COR-L47 (cell line): ENCODE measurements around the gene POLN.
"Not testable (repeated sequence)": the region's sequence is repeated elsewhere in the genome, so short reads cannot be mapped to it uniquely, and the experiment has no call there.

Experiments
- DNase-seq: peaks from one replicate; lab custom pipeline; 2025; lab: John Stamatoyannopoulos, UW

Gene POLN

DNA sequence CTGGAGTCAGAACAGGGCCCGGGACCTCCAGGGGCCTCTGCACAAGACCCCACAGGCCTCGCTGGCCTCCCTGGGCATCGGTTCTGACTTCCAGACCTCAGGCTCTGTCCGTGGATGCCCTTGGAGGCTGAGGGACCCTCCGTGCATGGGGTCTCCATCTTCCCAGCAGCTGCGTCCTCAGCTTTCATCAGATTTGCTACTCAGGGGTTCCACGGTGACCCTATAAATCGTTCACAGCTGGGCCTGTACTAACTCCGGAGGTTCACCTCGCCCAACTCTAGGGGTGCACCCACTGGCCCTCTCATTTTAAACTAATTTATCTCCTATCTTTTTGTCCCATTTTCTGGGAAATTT is 33.1 kb upstream of the POLN start:
- DNase-seq = not testable (repeated sequence)

DNA sequence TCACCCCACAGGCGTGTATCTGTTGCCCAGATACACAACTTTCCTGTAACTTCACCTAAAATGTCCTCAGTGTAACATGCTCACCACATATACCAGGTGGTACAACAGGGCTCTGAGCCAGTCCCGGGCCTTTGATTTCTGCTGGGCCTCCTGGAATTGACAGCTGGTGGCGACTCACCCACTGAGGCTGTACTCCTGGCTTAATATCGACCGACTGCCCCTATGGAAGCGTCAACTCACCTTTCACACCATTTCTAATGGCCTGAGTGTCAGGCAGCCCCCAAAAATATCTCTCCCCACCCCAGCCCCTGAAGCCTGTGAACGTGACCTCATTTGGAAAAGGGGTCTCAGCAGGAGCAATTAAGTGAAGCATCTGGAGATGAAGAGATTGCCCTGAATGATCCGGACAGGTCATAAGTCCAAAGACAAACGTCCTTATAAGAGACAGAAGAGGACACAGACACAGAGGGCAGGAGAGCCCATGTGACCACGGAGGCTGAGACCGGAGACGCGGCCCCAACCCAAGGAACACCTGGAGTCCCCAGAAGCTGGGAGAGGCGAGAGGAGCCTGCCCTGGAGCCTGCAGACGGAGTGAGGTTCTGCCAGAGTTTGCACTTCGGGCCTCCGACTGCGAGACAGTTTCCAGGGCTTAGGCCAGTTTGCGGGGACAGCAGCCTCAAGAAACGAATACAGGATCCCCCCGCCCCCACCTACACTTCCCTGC is 32.6 kb upstream of the POLN start:
- DNase-seq = no peak

DNA sequence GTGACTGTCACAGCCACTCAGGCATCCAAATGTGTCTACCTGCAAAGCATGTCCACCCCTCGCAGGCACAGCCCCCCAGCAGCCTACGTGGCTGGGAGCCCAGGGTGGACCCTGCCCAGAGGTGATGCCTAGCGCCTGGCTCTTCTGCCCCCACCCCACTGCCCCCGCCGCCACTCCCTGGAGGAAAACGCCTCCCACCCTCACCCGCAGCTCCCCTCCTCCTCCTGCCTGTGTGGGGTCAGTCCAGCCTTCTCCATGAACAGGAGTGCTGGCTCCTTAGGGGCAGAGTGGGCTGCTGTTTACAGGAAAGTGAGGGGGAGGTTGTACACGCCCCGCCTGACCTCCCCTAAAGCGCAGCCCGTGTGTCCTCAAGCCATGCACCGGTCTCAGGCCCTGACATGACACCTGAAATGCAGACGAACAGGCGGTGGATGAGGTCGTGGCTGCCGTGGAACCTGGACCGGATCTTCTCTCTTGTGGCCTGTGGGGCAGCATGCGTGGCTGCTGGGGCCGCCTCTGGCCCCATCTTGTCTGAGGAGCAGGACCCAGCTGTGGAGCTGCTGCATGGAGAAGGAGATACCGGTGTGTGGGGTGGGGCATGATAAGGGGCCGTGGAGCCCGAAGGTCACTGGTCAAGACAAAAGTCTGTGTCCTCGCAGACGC is 31.9 kb upstream of the POLN start:
- no peak for DNase-seq

DNA sequence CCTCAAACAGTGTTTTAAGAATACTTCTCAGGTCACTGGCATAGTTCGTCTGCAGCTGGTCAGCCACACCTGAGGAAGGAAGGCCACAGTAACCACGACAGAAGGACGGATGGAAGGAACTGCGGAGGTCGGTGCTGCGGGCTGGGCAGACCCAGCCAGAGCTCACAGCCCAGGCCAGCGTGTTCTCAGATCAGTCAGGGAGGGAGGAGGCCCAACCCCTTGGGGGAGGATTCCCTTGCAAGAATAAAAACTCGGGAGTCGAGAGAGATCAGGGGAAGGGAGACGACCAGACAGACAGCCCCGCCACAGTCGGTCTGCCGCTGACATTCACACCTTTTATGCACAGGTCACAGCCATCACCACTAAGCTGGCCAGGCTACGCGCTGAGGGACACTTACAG is 31.3 kb upstream of the POLN start:
- DNase-seq = no peak

DNA sequence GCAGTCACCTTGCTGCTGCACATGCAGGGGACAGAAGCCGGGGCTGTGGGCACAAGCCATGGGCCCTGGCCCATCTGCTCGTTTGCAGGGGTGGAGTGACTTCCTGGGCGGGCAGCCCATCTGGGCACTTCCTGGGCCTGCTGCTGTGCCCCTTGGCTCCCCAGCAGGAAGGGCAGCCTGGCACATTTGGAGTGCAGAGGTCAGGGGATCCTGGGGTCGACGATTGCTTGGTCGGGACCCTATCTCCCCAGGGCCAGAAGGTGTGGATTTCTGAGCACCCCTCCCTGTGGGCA is 30.9 kb upstream of the POLN start:
- no peak for DNase-seq

DNA sequence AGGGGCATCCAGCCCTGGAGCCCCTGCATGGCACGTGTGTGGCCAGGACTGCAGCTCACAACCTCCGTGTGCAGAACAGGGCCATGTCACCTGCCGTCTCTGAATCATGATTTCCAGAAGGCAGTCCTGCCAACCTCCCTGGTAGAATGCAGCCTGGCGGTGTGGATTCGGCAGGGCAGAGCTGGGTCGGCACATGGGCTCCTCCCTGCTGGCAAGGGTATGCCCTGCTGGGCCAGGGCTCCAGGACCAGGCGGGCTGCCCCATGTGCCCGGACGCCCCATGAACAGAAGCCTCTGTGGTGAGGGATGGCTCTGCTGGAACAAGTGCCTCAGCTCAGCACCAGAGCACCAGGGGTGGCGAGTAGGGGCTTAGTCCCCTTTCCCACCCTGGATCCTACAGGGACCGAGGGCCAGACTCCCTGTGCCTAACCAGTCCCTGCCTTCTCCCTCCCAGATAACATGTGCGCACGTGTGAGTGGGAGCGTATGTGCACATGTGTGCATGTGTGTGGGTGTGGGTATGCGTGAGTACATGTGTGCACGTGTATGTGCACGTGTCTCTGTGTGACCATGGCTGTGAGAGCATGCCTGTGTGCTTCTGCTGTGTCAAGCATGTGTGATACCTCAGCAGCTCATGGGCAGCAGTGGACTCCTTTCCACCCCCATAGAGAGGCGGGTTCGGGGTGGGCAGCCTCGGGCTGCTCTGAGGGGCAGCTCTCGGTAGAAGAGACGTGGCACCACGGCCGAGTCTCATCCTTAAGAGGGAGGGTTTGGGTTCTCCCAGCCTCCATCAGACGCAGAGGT is 30.3 kb upstream of the POLN start:
- DNase-seq = no peak

DNA sequence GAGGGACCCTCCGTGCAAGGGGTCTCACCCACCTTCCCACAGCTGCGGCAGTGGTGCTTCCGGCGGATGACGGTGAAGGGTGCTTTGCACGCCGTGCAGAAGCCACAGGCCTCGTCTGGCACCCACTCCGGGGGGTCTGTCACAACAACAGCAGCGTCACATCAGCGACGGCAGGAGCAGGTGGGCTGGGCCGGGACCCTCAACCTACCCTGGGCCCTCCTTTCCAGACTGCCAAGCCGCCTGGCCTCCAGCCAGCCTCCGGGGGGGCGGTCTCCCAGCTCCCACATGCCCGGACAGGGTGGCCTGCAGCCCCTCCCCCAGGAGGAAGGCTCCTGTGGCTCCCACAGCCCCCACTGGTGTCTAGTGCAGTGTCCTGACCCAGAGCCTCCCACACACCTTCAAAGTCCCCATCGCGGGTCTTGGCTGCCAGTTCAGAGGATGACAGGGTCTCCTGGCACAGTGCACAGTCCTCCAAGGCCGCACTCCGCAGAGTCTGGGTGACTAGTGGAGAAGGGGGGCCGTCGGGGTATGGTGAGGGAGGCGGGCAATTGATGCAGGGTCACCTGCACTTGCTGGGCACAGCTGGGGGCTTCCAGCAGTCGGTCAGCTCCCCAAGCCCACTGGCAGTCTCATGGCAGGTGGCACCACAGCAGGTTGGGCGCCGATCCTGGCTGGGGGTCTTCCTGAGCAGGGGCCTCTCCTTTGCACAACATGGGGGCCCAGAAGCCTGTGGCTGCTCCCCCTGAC is 29.5 kb upstream of the POLN start:
- no peak for DNase-seq

DNA sequence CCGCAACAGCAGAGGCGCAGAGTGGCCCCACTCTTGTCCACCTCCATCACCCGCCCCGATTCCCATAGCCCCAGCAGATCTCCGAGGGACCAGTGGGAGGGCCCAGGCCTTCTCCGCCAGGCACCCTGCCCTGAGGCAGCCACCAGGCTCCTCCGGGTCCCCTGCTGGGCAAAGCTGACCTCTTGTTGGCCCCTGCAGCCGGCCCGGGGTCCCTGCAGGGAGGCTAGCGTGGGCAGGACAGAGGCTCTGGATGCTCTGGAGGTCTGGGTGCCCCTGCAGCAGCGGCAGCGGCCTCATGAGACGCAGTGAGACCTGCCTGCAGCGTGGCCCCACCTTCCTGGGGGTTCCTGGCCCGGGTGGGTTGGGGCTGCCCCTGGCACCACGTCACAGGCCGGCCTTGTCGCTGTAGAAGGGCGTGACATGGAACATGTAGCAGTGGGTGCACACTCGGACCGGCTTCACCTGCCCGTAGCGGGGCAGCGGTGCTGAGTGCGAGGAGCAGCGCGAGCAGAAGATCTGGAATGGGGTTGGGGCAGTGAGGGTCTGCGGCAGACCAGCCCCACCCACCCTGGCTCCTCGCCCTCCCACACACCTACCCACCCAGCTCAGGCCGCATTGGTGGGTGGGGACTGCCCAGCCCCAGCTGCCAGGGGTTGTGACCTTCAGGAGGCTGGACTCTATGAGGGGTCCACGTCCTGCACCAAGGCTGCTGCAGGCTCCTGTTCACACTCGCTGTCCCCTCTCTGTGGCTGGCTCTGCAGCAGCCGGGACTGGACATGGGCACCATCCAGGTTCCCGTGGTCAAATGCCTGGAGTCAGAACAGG is 28.6 kb upstream of the POLN start:
- no peak for DNase-seq

DNA sequence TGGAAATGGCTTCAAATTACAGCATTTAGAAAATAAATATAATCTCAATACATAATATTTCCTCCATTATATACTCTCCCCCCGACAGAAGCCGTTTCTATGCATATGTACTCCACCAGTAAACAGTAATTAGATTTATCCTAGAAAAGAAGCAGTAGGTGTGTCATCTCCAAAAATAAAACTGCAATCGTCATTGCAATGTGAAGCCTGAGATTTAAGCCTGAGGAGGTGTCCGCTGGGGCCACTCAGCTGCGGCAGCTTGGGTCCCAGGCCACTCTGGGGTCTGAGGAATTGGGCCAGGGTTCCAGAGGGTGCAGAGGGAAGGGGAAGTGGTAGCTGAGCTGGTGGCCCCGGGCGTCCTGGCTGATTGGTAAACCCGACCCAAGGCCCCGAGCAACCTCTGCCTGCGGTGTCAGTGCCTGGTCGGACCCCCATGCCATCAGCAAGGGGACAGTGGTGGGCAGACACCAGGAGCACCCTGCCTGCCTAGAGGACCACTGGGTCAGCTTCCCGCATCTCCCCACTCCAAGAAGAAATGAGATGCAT is 27.8 kb upstream of the POLN start:
- DNase-seq = no peak

DNA sequence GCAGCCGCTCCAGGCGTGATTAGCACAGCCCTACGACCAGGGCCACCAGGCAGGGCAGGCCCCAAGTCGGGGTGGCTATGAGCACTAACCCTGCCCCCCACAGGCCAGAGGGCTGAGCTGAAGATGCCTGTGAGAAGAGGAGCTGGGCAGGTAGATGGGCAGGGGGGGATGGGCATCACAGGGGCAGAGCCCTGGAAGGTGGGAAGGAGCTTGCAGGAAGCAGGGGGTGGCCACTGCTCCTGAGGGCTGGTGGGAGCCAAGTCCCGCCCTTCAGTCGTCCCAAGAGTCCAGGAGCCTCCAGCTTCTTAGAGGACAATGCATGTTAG is 27.2 kb upstream of the POLN start:
- DNase-seq = peak; percentile 20

DNA sequence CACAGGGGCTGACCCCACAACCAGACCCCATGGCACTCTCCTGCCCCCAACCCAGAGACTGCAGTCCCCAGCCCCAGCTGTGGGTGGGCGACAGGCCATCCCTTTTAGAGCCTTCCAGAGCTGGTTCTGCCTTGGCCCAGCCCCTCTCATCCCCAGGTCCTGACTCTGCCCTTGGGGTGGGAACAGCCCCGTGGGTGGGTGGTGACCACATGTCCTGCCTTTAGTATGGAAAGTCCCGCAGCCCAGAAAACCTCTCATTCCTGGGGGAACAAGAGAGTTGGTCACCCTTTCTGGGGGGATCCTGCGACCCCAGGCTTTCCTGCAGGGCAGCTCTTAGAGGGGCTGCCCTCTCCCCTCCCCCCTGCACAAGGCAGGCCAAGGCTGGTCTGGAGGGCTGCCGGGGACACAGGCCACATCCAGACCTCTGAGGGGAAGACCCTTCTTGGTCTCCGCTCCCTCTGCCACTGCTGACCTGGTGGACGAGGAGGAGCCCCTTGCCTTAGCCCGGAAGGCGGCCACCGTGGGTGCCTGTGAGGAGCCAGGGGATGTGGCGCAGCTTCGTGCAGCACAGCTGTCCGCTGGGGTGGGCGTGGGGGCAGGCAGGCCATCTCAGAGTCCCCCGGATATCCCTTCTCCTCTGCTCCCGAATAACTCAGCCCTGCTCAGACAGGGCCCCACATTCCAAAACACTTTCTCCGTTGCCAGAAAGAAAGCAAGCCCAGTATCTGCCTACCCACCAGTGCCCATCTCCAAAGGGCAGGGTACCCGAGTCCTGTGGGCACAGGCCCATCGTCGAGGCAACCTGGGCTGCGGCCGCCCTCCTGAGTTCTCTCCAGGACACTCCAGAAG is 26.7 kb upstream of the POLN start:
- DNase-seq = no peak

DNA sequence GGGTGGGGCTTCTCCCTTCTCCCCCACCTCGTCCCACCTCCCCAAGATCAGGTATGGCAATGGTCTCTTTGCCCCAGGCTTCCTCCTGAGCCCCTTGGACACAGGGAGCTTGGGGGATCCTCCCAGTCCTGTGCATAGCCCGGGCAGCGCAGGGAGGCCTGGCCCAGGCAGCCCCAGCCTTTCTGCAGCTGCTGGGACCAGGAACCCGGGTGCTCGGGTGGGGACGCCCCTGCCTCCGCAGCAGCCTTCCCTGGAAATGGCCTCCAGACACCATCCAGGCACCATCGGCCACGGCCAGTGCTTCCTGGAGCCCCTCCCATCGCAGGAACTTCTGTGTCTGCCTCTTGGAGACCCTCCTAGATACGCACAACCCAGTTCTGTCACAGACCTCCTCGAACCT is 25.9 kb upstream of the POLN start:
- DNase-seq = no peak

DNA sequence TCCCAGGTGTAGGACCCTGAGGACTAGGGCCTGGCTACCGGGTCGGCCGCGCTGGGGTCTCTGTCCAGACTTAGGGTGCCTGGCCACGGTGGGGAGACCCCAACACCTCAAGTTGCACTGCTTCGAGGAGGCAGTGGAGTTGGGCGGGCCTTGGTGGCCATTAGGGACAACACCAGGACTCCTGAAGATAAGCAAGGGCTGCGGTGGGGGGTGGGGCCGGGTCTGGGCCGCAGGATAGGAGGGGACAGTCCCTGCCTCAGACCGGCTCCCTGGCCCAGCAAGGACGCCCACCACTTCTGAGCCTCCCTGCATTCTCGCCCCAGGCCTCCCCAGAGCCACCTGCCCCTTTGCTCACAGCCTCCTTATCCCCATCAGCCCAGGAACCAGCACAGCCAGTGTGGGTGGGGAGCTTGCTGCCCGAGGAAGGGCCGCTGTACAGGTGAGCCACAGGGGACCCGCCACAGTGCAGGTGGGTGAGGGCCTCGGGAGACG is 25.4 kb upstream of the POLN start:
- no peak for DNase-seq

DNA sequence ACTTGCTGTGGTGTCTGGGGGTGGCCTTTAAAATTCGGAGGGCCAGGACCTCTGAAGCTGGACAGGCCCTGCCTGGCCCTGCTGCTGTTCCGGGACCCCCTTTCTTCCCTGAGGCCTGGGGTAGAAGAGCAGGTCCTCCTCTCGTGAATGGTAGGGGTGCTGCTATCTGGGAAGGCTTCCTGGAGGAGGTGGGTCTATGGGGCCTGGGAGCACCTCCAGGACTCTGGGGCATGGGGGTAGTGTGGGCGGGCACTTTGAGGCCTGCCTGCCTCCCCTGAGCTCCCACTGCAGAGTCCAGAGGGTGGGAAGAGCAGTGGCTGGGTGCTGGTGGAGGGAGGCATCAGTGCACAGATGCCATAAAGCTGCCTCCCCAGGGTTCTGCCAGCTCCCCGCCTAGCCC is 24.9 kb upstream of the POLN start:
- DNase-seq = no peak

DNA sequence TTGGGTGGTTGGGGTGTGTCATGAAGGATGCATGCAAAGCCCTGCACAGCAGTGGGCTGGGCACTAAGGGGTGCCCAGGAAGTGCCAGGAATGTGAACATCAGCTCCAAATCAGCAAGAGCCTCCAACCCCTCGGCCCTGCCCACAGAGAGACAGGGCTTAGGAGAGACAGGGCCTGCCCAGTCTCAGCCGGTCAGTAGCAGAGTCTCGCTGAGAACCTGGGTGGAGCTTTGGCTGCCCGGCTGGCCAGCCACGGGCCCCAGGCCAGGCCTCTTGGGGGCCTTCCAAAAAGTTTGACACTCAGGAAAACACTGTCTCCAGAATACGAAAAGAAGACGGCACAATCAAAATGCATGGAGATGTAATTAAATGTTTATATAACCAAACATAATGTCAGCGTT is 24.3 kb upstream of the POLN start:
- no peak for DNase-seq

DNA sequence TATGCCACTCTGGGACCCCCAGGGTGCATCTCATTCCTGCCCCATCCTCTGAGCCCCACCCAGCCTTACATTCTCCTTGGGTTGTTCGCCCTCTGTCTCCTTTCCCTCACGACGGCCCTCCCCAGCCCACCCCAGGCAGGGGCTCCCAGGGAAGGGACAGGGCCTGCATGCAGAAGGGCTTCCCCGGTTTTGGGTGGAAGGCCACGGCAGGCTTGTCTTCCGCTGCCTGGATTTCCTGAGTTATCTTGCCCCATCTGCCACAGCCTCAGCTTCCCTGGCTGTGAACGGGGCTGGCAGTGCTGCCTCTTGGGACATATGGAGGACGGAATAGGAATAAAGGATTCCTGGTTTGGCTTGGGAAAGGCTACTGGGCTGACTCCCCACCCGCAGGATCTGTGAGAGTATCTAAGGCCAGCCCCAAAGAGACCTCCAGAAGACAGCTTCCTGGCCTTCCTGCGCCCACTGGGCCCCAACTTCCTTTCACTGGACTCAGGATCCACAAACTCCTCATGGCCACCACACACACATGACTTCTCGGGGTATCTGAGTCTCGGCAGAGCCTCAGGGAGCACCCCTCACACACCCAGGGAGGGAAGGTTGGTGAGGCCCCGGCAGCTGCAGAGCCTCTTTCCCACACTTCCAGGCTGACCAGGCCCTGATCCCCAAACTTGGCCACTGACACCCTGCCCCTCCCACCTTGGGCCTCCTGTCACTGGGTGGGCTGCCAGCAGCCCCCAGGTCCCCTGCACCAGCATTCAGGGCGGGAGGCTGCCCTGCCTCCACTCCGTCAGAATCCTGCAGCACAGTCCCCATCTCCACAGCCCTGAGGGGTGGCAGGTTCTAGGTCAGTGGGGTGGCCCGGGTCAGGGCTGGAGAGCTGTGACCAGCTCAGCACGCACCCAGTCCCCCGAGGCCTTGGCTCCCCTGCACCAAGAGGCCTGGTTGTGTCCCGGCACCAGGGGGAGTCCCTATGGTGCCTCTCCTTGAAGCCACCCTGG is 23.5 kb upstream of the POLN start:
- no peak for DNase-seq

DNA sequence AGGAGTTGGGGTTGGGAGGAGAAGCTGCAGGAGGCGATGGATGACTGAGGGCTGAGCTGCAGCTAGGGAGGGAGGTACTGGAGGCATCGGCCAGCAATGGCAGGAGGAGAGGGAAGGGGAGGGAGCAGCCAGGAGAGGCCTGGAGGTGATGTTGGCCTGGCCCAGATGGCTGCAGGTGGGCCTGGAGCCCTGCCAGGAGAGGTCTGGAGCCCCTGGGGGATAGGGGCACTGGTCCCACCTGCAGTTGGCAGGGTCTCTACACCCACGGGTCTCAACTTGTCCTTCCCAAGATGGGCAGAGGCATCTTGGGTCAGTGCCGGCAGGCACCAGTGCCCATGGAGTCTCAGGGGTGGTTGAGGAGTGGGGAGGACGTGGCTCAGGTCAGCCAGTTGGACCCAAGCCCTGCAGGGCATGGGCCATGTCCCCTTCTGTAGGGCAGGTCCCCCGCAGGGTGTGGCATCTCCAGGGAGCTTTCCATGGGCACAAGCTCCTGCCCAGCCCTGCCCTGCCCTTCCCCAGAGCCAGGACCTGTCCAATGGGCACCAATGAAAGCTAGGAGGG is 22.6 kb upstream of the POLN start:
- DNase-seq = no peak

DNA sequence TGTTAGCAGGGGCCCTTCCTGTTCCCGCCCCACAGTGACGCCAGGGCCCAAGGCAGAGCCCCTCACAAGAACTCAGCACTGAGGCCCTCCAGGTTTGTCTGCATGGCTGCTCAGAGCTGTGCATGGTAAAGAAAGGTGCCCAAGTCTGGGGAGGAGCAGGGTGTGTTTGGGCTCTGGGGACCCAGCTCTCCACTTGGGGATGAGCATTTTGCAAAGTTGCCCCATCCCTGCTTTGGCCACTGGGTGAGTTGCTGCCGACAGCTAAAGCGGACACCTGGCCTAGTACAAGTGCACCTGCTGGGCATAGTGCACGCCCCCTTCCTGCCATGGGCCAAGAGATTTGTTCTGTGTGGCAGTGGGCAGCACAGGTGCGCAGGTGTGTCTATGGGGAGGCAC is 22.0 kb upstream of the POLN start:
- peak; percentile 73 for DNase-seq

DNA sequence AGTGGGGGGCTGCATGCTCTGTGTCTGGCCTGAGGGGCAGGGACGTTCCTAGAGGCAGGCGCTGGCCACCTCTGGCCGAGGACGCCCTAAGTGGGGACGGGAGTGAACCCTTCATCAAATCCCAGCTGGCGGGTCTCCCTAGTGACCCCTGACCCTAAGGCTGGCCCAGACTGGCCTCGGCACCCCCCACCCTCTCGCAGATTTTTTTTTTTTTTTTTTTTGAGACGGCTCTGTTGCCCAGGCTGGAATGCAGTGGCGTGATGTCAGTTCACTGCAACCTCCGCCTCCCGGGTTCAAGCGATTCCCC is 21.0 kb upstream of the POLN start:
- no peak for DNase-seq
